IPS-18a (cell line): Measurements from ENCODE around the gene HNF4A.
"Not testable (repeated sequence)": the region's sequence is repeated elsewhere in the genome, so short reads cannot be mapped to it uniquely, and the experiment has no call there.

Source experiments
- H3K27ac ChIP-seq: one replicate; pipeline ENCODE4 v1.5.1; 2013; ENCODE audit warnings: low read length
- H3K27me3 ChIP-seq: one replicate; pipeline ENCODE4 v1.6.1; 2013; ENCODE audit warnings: mild to moderate bottlenecking, low read length; ENCODE audit not compliant: control insufficient read depth, insufficient read depth
- H3K36me3 ChIP-seq: one replicate; pipeline ENCODE4 v1.6.1; 2013; ENCODE audit warnings: low read depth, low read length; ENCODE audit not compliant: control insufficient read depth
- H3K4me1 ChIP-seq: one replicate; pipeline ENCODE4 v1.6.1; 2013; ENCODE audit warnings: low read depth, low read length; ENCODE audit not compliant: control insufficient read depth
- H3K4me3 ChIP-seq: one replicate; pipeline ENCODE4 v1.5.1; 2013; ENCODE audit warnings: low read length
- H3K9ac ChIP-seq: one replicate; pipeline ENCODE4 v1.6.1; 2013; ENCODE audit warnings: mild to moderate bottlenecking, low read length, moderate library complexity
- H3K9me3 ChIP-seq: one replicate; pipeline ENCODE4 v1.6.1; 2013; ENCODE audit warnings: low read depth, low read length; ENCODE audit not compliant: control insufficient read depth

Gene HNF4A

GRCh38 chr20:44331201-44331600 is 24.3 kb upstream of the HNF4A start:
- Histone ChIP-seq H3K36me3 (no peaks in the 10 kb centered on the region), H3K27me3 (no peaks in the 10 kb centered on the region), H3K27ac (no peak overlapping the region), H3K4me3 (no peak overlapping the region), H3K4me1 (no peaks in the 10 kb centered on the region), H3K9ac (no peak overlapping the region), H3K9me3 (no peaks in the 10 kb centered on the region)

DNA sequence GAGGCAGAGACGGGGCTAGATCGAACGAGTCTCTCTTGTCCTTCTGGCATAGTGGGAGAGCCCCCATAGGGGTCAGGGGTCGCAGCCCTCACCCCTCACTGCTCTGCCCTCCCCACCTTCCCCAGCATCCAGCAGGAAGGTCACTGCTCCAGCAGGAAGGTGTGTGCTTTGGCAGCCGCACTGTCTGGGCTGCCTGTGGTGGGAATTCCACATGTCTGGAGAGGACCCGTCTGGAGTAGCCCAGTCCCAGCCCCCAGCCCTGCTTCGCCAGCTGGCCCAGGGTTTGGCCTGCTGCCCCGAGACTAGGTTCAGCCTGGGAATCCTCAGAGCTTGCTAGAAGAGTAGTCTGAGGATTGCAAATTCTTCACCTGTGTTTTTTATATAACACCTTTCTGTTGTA is 21.2 kb upstream of the HNF4A start:
- no peaks in the 10 kb centered on the region for H3K36me3 ChIP-seq
- no peak overlapping the region for H3K9ac ChIP-seq
- H3K9me3 ChIP-seq, result no peaks in the 10 kb centered on the region
- no peaks in the 10 kb centered on the region for H3K27me3 ChIP-seq
- no peak overlapping the region for H3K4me3 ChIP-seq
- H3K27ac ChIP-seq, result no peak overlapping the region
- no peaks in the 10 kb centered on the region for H3K4me1 ChIP-seq

DNA sequence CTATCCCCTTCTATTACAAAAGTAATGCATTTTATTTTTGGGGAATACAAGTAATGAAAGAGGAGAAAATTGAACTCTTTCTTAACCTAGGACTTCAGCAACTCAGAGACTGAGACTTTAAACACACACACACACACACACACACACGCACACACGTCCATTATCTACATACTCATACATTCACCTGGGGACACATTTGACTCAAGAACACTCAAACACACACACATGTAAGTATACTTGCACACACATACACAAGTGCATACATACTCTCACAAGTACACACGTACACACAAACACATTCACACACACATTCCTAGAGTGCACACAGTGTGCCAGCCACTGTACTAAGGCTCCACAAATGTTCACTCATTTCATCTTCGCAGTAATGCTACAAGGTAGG is 20.8 kb upstream of the HNF4A start:
- H3K4me1 ChIP-seq, result no peaks in the 10 kb centered on the region
- no peaks in the 10 kb centered on the region for H3K36me3 ChIP-seq
- H3K9ac ChIP-seq, result no peak overlapping the region
- H3K27me3 ChIP-seq, result no peaks in the 10 kb centered on the region
- H3K27ac ChIP-seq, result no peak overlapping the region
- no peak overlapping the region for H3K4me3 ChIP-seq
- no peaks in the 10 kb centered on the region for H3K9me3 ChIP-seq

DNA sequence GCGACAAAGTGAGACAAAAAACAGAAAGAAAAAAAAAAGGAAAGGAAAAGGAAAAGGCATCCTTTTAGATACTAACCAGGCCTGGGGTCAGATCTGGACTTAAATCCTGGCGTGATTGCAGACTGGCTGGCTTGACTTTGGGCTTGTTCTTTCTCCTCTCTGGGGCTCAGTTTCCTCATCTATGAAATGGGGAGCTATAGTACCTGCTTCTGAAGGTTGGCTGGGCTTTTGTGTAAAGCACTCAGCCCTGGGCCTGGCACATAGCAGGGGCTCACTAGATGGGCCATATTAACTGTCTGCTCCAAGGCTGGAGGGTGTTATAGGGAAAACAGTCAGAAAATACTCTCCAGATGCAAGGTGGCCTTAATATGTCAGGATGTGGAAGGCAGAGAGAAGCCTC is 19.8 kb upstream of the HNF4A start:
- Histone ChIP-seq H3K27ac (no peak overlapping the region), H3K27me3 (no peaks in the 10 kb centered on the region), H3K36me3 (no peaks in the 10 kb centered on the region), H3K9me3 (no peaks in the 10 kb centered on the region), H3K4me1 (no peaks in the 10 kb centered on the region), H3K9ac (no peak overlapping the region), H3K4me3 (no peak overlapping the region)

GRCh38 chr20:44336086-44336485 is 19.4 kb upstream of the HNF4A start:
- H3K4me3 ChIP-seq, result no peak overlapping the region
- no peaks in the 10 kb centered on the region for H3K9me3 ChIP-seq
- no peaks in the 10 kb centered on the region for H3K27me3 ChIP-seq
- H3K27ac ChIP-seq, result no peak overlapping the region
- no peaks in the 10 kb centered on the region for H3K36me3 ChIP-seq
- H3K9ac ChIP-seq, result no peak overlapping the region
- no peaks in the 10 kb centered on the region for H3K4me1 ChIP-seq

GRCh38 chr20:44336725-44337380 is 18.6 kb upstream of the HNF4A start, which contains the start of gene R3HDML:
Gene R3HDML (plus strand): TSS chr20:44337043. CDS start chr20:44337158, 115 bp downstream.
- Histone ChIP-seq H3K4me1 (no peaks in the 10 kb centered on the region), H3K27ac (no peak within 1 kb of the TSS), H3K27me3 (no peaks in the 10 kb centered on the region), H3K9ac (no peak within 1 kb of the TSS), H3K4me3 (no peak within 1 kb of the TSS), H3K9me3 (no peaks in the 10 kb centered on the region), H3K36me3 (no peaks in the 10 kb centered on the region)

DNA sequence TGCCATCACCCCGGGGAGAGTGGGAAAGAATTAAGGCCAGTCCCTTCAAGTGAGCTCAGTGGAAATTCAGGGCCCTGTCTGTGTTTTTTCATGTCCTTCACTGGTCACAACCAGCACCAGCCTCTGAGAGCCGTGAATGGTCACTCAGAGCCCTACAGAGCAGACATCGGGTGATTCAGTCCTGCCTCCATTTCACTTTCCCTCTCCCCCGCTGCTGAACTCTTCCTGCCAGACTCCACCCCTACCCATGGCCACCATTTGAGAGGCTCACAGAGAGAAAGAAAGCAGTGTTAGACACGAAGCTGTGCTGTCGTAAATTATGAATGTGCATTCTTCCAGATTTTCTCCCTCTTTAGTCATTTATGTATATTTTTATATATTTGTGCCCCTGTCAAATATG is 13.3 kb upstream of the HNF4A start:
- H3K27ac ChIP-seq, result no peak overlapping the region
- no peak overlapping the region for H3K9ac ChIP-seq
- H3K4me1 ChIP-seq, result no peaks in the 10 kb centered on the region
- H3K36me3 ChIP-seq, result no peaks in the 10 kb centered on the region
- no peaks in the 10 kb centered on the region for H3K9me3 ChIP-seq
- H3K4me3 ChIP-seq, result no peak overlapping the region
- no peaks in the 10 kb centered on the region for H3K27me3 ChIP-seq

DNA sequence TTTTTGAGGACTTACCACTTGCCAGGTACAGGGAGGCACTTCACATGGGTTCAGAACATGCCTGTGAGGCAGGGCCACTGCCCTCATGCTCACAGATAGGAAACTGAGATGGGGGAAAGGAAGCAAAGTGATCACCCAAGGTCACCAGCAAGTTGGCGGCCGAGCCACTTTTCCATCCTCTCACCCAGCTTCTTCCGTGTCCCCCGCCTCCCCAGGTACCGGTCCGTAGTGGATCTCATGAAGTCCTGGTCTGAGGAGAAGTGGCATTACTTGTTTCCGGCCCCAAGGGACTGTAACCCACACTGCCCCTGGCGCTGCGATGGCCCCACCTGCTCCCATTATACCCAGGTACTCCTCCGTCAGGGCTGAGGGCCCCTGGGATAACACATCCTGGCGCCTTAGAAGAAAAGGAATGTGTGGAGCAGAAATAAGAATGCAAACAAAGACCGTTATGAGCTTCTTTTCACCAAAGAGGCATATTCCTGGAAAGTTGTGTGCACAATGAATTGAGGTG is 12.3 kb upstream of the HNF4A start:
- Histone ChIP-seq H3K4me3 (no peak overlapping the region), H3K9me3 (no peaks in the 10 kb centered on the region), H3K36me3 (no peaks in the 10 kb centered on the region), H3K27me3 (no peaks in the 10 kb centered on the region), H3K9ac (no peak overlapping the region), H3K4me1 (no peaks in the 10 kb centered on the region), H3K27ac (no peak overlapping the region)

DNA sequence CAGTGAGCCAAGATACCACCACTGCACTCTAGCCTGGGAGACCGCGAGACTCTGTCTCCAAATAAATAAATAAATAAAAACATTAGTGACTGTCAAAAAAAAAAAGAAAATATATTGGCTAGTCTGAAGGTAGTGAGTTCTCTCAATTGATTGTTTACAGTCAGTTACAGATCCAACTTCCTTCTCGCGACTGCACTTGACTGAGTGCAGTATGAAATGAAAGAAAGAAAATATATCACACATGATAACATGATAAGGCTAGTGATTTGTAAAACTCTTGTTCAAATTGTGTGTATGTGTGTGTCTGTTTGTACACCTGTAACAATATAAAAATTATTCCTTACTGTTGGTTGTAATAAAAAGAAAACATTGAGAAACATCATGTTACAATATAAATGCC is 10.8 kb upstream of the HNF4A start:
- H3K27me3 ChIP-seq, result no peaks in the 10 kb centered on the region
- no peak overlapping the region for H3K9ac ChIP-seq
- no peak overlapping the region for H3K27ac ChIP-seq
- H3K9me3 ChIP-seq, result no peaks in the 10 kb centered on the region
- H3K4me1 ChIP-seq, result no peaks in the 10 kb centered on the region
- H3K36me3 ChIP-seq, result no peaks in the 10 kb centered on the region
- no peak overlapping the region for H3K4me3 ChIP-seq

- H3K36me3 ChIP-seq, result no peaks in the 10 kb centered on the region
- H3K4me3 ChIP-seq, result no peak overlapping the region
- H3K27ac ChIP-seq, result no peak overlapping the region
- H3K4me1 ChIP-seq, result no peaks in the 10 kb centered on the region
- no peaks in the 10 kb centered on the region for H3K27me3 ChIP-seq
- H3K9ac ChIP-seq, result no peak overlapping the region
- no peaks in the 10 kb centered on the region for H3K9me3 ChIP-seq
These were observed 10.4 kb upstream of the HNF4A start for GRCh38 chr20:44345147-44345546.

GRCh38 chr20:44345941-44346340 is 9.6 kb upstream of the HNF4A start:
- H3K36me3 ChIP-seq, H3K27ac ChIP-seq, H3K4me3 ChIP-seq, H3K9me3 ChIP-seq, H3K27me3 ChIP-seq, H3K9ac ChIP-seq, H3K4me1 ChIP-seq: not testable (repeated sequence)

DNA sequence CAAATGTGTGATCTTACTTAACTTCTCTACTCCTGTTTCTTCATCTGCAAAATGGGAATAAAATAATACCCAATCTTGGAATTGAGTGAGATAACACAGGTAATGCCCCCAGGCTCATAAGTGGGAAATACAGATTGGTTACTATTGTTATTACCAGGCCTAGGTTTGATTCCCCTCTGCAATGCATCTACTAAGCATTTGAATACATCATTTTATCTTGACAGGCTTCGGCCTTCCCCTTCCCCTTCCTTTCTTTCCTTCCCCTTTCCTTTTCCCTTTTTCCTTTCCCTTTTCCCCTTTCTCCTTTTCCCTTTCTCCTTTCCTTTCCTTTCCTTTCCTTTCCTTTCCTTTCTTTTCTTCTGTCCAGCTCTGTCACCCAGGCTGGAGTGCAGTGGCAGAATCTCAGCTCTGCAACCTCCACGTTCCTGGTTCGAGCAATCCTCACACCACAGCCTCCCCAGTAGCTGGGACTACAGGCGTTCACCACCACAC is 7.3 kb upstream of the HNF4A start:
- Histone ChIP-seq H3K27ac (no peak overlapping the region), H3K9ac (no peak overlapping the region), H3K4me3 (no peak overlapping the region), H3K4me1 (no peaks in the 10 kb centered on the region), H3K27me3 (no peaks in the 10 kb centered on the region), H3K9me3 (no peaks in the 10 kb centered on the region), H3K36me3 (no peaks in the 10 kb centered on the region)
